NCI-H1417 (cell line): ENCODE measurements around the gene SRGAP3.
A peak's percentile ranks its signal among the peaks of the same experiment; 100 is the strongest.

Experiments
- DNase-seq, 3 experiments: peaks; one replicate each; lab custom pipeline; 2025; lab: John Stamatoyannopoulos, UW

The SRGAP3 gene

DNA sequence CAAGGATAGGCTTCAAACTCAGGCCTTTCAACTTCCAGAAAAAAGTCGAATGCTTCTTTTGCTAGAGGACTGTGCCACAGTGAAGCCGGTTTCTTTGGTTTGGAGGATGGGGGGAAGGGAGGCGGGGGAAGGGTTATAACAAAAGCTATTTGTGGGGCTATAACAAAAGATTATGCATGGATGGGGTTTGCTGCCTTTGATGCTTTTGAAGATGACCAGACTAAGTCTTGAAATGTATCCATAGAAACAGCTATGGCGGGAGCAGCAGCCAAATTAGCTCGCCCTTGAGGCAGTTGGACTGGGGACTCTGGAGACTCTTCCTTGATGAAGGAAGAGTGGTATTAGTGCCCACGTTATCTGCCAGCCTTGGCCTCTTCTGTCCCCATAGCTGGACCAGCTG, 47.5 kb downstream of the SRGAP3 start:
- no peak for DNase-seq

DNA sequence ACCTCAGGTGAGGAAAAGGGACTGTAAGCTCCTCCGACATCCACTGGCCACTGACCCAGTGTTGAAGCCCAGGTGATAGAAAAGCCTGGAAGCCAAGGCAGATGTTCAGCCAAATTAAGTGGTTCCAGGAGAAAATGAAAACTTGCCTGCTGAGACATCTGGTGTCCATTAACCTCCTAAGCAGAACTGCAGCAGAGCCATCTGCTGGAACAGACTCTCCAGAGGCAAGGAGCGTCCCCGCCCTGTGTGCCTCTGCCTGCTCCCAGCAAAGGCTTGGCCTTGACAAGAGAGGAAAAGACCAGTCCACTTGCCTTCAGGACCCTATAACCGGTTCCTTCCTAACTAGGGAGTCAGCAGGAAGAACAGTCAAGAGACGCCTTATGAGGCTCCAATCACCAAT, 48.2 kb downstream of the SRGAP3 start:
- no peak for DNase-seq

DNA sequence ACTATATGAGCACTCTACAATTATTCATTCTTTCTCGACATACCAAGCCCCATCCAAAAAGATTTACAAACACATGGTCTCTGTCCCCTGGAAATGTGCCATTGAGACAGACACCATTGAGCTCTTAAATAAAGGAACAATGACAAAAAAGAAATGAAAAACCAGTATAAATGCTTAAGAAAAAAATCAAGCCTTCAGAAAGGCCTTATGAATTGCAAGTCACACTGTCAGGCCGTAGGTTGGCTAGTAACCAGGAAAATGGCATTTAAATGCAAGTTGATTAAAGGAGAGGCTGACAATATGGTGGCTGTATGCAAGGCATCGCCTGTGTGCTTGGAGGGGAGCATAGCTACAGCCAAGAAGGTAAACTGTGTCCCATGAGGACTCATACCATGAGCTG, 49.7 kb downstream of the SRGAP3 start:
- no peak for DNase-seq

DNA sequence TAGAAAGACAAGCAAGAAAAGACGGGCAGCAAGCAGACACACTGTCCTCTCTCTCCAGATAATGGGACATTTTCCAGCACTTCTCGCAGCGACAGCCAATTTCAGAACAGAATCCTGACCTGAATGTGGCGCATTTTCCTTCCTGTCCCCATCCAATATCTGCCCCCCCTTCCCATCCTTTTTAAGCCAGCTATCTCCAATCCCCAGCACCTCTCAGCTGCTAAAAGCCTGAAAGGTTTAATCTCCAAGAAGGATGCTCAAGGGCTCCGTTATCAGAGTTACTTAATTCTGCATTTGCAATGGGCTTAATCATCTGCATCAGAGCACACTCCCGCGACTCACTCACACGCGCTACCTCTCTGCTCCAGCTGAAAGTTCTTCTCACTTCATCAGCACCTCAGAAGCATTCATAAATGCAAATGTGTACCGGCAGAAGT, 50.5 kb downstream of the SRGAP3 start:
- no peak for DNase-seq

DNA sequence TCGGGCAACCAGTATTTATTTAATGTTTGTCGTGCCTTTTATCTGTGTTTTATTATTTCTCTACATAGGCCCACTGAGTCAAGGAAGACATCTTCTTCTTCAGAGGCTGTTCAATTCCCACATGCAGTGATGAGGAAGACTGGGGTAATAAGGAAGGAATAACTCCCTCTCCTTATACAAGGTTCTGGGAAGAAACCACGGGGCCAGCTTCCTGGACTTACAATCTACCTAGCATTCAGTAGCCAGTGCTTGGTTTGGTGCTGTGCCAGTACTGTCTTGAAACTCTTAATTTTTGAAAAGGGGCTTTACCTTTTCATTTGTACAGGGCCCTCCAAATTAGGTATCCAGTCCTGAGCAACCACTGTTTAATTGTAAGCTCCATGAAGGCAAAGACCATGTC, 51.2 kb downstream of the SRGAP3 start:
- DNase-seq: no peak

DNA sequence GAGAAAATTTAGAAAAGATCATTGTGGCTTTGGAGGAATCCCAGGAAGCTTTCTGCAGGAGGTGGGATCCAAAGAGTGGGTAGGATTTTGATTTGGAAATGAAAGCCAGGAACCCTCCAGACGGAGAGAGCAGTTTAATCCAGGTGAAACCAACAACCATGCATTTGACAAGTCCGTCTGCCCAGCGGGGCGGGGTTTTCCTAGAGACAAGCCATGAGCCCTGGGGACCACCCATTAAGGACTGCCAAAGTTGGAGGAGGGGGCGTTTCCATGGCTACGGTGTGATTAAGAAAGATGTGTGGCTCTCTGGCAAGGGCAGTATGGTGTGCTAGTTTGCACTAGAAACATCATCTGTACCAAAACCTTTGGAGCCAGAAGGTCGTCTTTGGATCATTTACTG, 53.4 kb downstream of the SRGAP3 start:
- DNase-seq: peak in 2 of 3 experiments; percentile 5 to 23

DNA sequence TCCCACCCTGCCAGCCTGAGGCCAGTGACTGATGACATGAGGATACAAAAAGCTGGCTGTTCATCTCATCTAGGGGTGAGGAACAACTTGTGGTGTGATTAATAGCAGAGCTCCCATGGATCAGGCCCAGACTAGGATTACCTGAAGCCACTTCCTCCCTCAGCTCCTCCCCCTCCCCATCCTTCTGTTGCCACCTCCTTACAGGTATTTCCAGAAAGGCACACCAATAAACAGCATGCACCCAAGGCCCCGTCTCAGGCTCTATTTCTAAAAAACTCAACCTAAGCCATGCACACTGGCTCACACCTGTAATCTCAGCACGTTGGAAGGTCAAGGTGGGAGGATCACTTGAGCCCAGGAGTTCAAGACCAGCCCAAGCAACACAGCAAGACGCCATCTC, 54.1 kb downstream of the SRGAP3 start:
- DNase-seq: no peak

DNA sequence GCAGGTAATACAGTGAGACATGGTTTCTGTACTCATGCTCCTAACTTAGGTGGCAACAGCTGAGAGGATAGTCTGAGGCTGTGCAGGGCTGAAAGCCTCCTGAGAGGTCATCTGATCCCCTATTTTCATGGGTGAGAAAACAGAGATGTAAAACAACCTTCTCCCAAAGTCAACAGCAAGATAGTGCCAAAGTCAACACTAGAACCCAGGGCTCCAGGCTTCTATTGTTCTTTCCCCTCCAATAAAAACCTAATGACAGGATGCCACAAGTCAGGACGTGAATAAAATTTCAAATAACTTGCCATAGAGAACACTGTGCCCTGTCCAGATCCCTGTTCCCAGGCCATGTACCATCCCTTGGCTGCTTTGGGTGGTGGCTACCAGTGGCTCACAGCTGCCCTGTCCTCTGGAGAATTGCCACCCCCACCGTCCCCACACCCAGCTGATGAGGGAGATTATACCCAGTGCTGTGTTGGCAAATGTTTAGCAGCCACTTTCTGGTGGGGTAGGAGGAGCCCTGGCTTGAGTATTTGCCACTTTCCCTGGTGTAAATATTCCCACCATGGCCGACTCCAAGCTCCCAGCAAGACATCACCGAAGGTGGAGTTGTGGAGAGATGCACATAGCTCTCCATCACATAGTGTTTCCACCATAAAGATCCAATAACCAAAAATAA, 54.8 kb downstream of the SRGAP3 start:
- DNase-seq: peak in 2 of 3 experiments; percentile 28 to 39

DNA sequence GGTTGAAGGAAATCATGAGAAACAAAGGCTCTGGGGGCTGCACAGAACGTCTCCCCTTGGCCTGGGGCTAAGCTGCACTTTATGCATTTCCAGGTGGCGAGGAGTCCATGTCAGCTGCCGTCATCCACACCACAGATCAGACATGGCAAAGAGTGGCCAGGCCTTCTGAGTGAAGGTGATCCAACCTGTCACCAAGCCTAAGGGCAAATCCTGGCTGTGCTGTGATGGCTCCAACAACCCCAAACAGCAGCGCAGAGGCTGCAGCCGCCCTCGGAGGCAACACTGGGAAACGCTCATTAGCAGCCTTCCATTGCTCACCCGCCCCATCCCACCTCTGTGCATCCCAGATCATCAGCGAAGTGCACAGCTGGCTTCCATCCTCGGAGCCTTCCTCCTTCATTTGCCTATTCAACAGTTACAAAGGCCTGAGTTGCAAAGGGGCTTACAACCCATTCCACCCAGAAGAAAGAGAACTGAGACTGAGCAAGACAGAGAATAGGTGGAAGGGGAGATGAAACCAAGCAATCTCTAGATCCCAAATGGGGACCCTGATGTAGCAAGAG, 55.7 kb downstream of the SRGAP3 start:
- no peak for DNase-seq

DNA sequence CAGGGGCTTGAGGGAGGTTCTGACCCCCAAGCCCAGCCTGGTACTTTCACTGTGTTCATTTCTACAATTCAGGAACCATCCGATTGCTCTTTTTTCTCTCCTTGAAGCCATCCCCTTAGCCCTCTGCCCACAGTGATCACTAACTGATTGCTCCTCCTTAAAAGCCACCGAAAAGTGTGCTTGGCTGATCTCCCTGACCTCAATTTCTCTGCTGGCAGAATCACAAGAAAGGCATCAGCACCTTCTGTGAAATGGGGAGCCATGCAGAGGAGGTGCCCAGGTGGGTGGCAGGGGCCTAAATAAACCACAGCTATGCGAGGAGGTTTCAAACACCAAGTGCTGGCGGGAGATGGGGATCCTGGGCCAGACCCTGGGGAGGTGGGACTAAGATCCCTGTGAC, 56.2 kb downstream of the SRGAP3 start:
- no peak for DNase-seq

DNA sequence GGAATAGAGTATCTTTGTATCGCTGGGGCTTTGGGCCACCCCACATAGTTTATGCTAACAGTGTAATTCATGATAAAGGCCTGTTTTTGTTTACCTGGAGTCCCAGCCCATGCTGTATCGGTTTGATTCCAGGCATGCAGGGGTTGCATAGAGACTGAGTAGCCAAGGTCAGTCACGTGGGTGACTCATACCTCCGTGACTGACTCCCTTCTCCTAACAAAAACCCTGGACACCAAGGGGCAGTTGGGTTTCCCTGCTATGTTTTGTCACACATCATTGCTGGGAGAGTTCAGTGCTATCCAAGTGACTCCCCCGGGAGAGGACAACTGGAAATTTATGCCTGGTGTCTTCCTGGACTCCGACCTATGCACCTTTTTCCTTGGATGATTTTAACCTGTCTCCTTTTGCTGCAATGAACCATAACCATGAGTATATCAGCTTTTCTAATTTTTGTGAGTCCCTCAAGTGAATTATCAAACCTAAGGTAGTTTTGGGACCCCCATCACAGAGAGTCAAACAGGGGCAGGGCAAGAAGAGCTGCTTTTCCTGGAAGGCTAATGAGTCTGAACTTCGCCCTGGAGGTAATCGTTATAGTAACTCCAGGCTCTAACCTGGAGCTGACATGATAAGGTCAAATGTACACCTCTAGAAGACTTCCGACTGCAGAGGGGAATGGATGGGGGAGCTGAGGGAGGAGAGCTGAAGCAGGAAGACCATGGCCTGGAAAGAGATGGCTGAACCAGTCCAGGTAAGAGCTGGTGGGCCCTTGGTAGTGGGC, 57.0 kb downstream of the SRGAP3 start:
- no peak for DNase-seq

DNA sequence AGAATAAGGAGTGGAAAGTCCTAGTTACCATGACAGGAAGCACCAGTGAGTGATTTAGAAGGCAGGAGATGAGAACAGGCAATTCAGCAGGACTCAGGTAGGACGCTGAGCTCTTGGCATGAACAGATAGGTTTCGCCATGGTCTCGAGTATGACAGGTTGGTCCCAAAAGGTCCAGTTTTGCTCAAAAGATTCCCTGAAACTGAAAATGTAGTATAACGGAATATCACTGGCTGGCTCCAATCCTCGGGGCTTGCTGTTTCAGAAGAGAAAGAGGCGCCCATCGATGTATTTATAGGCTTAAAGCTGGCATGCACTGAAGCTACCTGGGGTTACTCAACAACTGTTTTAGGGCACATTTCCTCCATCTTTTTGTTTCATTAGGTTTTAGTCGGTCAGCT, 59.2 kb downstream of the SRGAP3 start:
- no peak for DNase-seq

DNA sequence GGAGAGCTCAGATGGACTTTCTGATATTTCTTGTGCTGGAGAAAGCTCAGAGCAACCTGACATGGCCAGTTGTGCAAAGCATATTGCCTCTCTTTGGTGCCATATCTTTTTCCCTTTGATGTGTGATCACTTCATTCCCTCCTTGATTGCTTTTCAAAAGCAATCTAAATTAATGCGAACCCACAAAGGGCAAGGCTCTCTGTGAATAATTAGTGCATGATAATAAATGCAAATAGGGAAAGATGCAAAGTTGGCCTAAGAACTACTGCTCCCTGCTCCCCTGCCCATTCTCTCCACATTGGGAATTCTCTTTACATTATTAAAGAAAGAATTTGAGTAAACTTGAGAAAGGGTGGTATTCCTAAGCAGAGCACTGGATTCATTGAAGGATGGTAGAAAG, 60.9 kb downstream of the SRGAP3 start:
- no peak for DNase-seq

DNA sequence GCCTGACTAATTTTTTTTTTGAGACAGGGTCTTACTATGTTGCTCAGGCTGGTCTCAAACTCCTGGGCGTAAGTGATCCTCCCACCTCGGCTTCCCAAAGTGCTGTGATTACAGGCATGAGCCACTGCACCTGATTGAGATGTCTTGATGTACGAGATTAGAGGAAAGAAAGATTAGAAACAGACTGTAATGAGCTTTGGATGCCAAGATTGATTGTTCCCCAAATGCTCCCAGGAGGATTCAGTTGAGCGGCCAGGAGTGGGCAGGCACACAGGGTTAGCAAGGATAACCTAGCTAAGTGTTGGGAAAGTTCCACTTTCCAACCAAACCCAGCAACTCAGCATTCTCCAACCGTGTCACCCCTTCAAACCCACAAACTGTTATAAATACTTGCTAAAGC, 63.7 kb downstream of the SRGAP3 start:
- DNase-seq: no peak

DNA sequence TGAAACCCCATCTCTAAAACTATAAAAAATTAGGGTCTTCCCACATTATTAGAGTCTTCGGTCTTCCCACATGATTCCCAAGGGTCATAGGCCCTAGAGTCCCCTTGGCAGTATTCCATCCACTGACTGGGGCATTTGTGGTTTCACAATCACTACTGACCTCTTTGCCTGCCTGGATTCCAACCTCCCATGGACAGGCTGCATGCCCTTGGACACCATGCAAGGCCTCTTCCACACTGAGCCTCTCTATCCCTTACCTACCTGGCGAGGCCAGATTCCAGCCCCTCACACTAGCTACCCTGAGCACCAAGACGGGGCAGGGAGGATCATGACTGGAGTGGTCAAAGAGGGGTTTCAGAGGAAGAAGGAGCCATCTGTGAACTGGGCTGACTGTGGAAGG, 64.4 kb downstream of the SRGAP3 start:
- no peak for DNase-seq

DNA sequence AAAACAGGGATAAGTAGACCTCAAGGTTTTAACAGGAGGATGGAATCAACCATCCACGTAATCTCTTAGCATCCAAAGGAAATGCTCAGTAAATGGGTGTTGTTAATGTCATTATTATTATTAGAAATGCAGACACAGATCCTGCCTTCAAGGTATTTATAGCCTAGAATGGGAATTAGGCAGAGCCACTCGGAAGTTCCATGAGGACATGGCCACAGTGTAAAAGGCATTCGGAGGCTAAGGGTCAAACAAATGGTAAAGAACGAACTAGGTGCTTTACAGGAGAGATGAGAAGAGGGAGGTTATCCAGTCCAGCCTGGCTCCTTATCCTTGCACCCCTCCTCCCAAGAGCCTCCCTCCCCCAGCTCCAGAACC, 65.0 kb downstream of the SRGAP3 start:
- DNase-seq: no peak

DNA sequence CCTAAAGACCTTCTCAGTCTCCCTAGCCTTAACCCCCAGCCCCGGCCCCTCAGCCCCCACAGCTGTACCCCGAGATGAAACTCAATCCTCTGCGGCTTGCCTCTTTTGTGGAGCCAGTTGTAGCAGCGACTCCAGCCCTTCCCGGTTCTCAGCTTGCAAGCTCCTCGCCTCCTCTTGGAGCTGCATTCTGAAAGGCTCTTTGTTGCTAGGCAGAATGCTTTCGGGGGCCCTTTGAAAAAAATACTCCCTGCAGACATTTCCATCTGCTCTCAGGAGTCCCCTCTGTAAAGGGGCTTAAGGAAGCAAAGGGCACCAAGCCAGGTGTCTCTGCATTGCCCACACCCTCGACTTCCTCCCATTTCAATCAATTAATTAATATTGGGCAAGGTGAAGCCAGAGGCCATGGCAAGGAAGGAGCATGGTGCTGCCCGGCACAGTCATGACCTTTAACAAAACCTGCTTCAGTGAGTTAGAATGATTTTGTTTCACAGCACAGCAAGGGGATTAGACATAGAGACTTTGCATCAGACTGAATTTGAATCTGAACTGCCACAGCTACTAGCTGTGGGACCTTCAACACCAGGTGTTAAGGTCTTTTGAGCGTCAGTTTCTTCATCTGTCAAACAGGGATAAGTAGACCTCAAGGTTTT, 65.5 kb downstream of the SRGAP3 start:
- peak in 1 of 3 experiments; percentile 13 for DNase-seq

DNA sequence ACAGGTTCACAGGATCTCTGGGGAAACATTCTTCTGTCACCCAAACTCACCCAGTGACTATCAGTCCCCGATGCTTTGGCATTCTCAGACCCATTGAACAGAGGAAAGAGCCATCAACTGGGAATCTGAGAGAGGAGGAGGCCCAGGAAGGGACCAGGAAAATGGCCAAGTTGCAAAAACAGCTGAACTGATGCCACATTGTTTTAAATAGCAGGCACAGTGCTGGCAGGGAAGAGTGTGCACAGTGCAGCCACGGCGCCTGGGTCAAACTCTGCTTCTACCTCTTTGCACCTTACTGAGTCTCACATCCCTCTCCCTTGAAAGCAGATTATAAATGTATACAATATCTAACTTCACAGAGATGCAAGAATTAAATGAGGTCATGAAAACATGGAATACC, 66.4 kb downstream of the SRGAP3 start:
- no peak for DNase-seq

DNA sequence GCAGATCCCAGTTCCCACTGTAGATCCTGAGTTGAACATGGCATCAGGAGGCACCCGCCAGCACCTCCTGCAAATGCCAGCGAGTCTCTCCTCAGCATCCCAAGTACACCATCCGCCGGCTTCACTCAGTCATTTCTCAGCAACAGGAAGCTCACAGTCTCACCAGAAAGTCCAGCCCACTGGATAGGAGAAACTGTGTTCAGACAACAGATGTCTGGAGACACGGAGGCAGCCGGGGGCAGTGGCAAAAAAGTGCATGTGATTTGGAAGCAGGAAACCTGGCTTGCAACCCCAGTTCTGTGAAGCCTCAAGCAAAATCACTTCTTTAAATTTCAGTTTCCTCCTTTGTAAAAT, 68.7 kb downstream of the SRGAP3 start:
- no peak for DNase-seq

DNA sequence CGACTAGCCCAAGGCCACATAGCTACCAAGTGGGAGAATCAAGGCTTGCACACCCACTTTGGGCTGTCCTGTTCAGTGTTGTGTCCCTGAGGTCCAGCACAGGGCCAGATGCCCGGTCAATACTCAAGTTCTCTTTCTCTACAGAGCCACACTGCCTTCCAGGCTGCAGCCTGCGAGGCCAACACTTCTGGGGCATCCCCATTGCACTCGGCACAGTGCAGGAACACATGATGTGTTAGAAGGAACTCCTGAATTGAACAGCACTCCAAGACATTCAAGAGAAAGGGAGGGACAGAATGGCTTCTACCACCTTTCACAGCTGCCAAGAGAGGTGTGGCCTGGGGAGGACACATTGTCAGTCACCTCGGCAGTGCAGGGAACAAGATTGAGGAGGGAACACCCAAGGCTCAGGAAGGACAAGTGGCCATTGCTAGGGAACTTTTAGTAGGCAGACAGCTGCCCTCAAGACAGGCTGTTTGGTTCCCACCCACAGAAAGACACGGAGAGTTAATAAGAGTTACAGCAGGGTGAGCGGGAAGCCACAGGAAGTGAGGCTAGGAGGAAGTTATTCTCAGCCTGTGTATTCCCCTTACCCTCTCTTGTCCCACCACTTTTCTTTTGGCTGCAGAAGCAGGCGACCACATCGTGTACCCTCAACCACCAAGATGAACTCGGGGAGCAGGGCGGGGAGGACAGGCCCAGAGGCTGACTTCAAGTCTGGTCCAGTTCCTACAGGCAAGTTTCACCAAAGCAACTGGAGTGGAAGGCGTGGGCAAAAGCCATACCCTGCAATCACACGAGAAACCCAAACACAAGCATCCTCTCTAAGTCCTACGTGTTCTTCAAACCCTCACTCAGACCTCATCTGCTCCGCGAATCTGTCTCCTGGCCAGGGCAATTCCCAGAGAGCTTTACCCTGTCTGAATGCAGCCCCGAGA, 69.4 kb downstream of the SRGAP3 start:
- no peak for DNase-seq

DNA sequence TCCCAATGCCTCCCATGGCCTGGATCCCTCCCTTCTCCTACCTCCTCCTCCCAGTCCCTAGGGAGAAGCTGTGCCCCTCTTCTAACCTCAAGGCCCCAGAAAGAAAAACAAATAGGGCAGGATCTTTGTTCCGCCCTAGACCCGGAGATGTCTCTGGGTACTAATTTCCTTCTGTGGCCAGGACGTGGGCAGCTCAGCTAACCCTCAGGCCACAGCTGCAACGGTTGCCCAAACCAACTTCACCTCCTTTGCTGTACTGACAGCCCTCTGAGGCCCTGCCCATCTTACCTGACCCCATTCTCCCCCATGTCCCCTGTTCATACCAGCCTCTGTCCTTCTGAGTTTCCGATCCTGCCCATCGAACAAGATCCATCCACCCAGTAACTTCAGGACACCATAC, 70.7 kb downstream of the SRGAP3 start:
- DNase-seq: no peak

DNA sequence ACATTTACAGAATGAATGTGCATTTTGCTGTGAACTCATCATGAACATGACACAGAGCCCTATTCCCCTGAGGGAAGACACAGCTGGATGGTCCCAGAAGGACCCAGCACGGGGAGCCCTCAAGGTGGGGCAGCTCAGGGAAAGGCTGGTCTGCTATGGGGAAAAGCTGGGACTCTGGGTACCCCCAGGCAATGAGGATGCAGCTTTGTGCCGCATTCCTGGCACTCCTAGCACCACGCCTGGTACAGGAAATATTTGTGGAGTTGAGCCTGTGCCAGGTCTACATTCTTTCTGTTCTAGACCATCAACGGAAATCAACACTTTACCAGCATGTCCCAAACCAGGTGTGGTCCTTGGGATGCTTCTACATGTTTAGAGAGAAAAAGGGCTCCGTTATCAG, 74.0 kb downstream of the SRGAP3 start:
- no peak for DNase-seq
